ENCODE data around the gene NRXN3. TPM values are rescaled to one million over a fixed set of nuclear protein-coding genes. Genes with fewer than 3 reads are reported as not detected.

The NRXN3 gene
- total and polyA plus RNA-seq, 11 donors = 0.19 to 2.2 (median 1.1) TPM

- Histone ChIP-seq H3K27me3 (peaks cover 0 to 11% (median 0%) of the 10 kb centered on the region in 9 donors), H3K4me1 (no peaks in the 10 kb centered on the region), H3K9me3 (no peaks in the 10 kb centered on the region), H3K36me3 (no peaks in the 10 kb centered on the region), H3K4me3 (no peak overlapping the region), H3K27ac (no peak overlapping the region)
- no peak for TF ChIP-seq POLR2A (IDR thresholded peaks at IDR 0.05)
- TF ChIP-seq CTCF (IDR thresholded peaks at IDR 0.05) = no peak
- intact Hi-C loops (cut with DNase I) = no loop called here
- DNase-seq (no peak), ATAC-seq (no peak)
- 59 to 66% (median 62%) methylated on average over 3 of the region's 3 CpGs for WGBS, 4 donors
These were observed 170.1 kb downstream of the NRXN3 start for GRCh38 chr14:78340250-78340649.

DNA sequence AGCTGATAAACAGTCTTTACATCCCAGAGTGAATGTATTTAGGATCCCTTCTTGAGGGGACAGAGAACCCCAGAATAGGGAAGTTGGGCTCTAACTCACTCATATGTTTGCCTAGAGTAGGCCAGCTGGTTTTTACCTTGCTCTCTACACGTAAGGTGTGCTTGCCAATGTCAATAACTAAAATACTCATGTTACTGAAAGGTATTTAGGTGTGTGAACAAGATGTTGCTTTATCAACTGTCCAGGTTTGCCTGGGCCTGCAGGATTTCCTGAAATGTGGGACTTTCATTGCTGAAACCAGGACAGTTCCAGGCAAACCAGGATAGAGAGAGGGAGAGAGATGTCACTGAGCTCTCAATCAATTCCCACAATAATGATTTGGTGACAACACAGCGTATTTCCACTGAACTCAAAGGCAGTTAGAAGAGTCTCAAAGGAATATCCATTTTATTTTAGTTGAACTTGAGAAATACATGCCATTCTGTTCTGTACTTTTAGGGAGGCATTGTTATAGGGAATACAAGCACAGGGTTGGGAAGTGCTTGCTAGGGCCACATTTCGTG is 171.7 kb downstream of the NRXN3 start:
- no peaks in the 10 kb centered on the region for H3K4me1 ChIP-seq
- intact Hi-C loops (cut with DNase I) = no loop called here
- no peaks in the 10 kb centered on the region for H3K9me3 ChIP-seq
- TF ChIP-seq POLR2A (IDR thresholded peaks at IDR 0.05) = no peak
- TF ChIP-seq CTCF (IDR thresholded peaks at IDR 0.05) = no peak
- ATAC-seq (no peak), DNase-seq (no peak)
- H3K4me3 ChIP-seq = no peak overlapping the region
- H3K27ac ChIP-seq = no peak overlapping the region
- H3K27me3 ChIP-seq = peaks cover 0 to 2% (median 0%) of the 10 kb centered on the region in 9 donors
- H3K36me3 ChIP-seq = no peaks in the 10 kb centered on the region
- 58 to 65% (median 63%) methylated on average over 3 of the region's 3 CpGs for WGBS, 4 donors

- H3K4me1 ChIP-seq = no peaks in the 10 kb centered on the region
- no peak overlapping the region for H3K27ac ChIP-seq
- no peaks in the 10 kb centered on the region for H3K36me3 ChIP-seq
- ATAC-seq (no peak), DNase-seq (no peak)
- H3K4me3 ChIP-seq = no peak overlapping the region
- no peaks in the 10 kb centered on the region for H3K9me3 ChIP-seq
- TF ChIP-seq CTCF (IDR thresholded peaks at IDR 0.05) (no peak), POLR2A (IDR thresholded peaks at IDR 0.05) (no peak)
- no peaks in the 10 kb centered on the region for H3K27me3 ChIP-seq
- 53 to 95% (median 70%) methylated on average over 1 of the region's 1 CpG for WGBS, 4 donors
- intact Hi-C loops (cut with DNase I) = no loop called here
These were observed 172.7 kb downstream of the NRXN3 start for GRCh38 chr14:78342879-78343278.

GRCh38 chr14:78344290-78344689 is 174.1 kb downstream of the NRXN3 start:
- no peaks in the 10 kb centered on the region for H3K36me3 ChIP-seq
- no peaks in the 10 kb centered on the region for H3K9me3 ChIP-seq
- H3K4me1 ChIP-seq = no peaks in the 10 kb centered on the region
- DNase-seq (no peak), ATAC-seq (no peak)
- intact Hi-C loops (cut with DNase I) = no loop called here
- 47 to 64% (median 59%) methylated on average over 4 of the region's 4 CpGs for WGBS, 4 donors
- no peak overlapping the region for H3K4me3 ChIP-seq
- H3K27ac ChIP-seq = no peak overlapping the region
- TF ChIP-seq CTCF (IDR thresholded peaks at IDR 0.05) (no peak), POLR2A (IDR thresholded peaks at IDR 0.05) (no peak)
- no peaks in the 10 kb centered on the region for H3K27me3 ChIP-seq

Measured in heart left ventricle (tissue), 16 donors.